Measurements from ENCODE around the gene ADORA3. TPM values are rescaled to one million over a fixed set of nuclear protein-coding genes. Genes with fewer than 3 reads are reported as not detected.

Gene ADORA3
- total and polyA plus RNA-seq, 2 of the 8 experiments (the other 6 are each of a cell fraction or from before 2014, with no cell fraction given): 0.03 TPM; not detected in 1

GRCh38 chr1:111512132-111512889 is 8.9 kb upstream of the ADORA3 start (continued):
- TF ChIP-seq EZH2 (IDR thresholded peaks at IDR 0.05; ENCODE audit: low read depth, low read length, severe bottlenecking): no peak
- no peak for TF ChIP-seq CHD2 (IDR thresholded peaks at IDR 0.05; ENCODE audit: low read length)
- TF ChIP-seq, protein P1, sequence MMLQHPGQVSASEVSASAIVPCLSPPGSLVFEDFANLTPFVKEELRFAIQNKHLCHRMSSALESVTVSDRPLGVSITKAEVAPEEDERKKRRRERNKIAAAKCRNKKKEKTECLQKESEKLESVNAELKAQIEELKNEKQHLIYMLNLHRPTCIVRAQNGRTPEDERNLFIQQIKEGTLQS (IDR thresholded peaks at IDR 0.05; ENCODE audit: insufficient read depth, low read depth, low read length): no peak
- TF ChIP-seq NANOG (IDR thresholded peaks at IDR 0.05; ENCODE audit: insufficient read depth, low read depth, low read length, poor library complexity, severe bottlenecking): no peak
- TF ChIP-seq YY1 (IDR thresholded peaks at IDR 0.05; ENCODE audit: low read depth, low read length): no peak
- no peak for TF ChIP-seq HDAC2 (IDR thresholded peaks at IDR 0.05; ENCODE audit: borderline replicate concordance in 1 of 2, low read depth in 2 of 2, low read length in 2 of 2)

Measured in H1 (cell line).